H9 (cell line): ENCODE measurements around the gene ZNF865. TPM values are rescaled to one million over a fixed set of nuclear protein-coding genes. Genes with fewer than 3 reads are reported as not detected.

Experiments
- DNase-seq: peaks from one replicate; pipeline ENCODE4 v3.0.0-alpha.2; 2017
- H2AFZ ChIP-seq: one replicate; pipeline ENCODE4 v1.6.1; 2013; ENCODE audit warnings: mild to moderate bottlenecking, low read length, control low read depth, moderate library complexity
- H2AK5ac ChIP-seq: 2 replicates; pipeline ENCODE4 v1.6.1; 2013; ENCODE audit warnings: low read length, control low read depth, mixed read lengths; ENCODE audit not compliant: insufficient read length
- H2BK120ac ChIP-seq: one replicate; pipeline ENCODE4 v1.6.1; 2013; ENCODE audit warnings: low read depth, mild to moderate bottlenecking, low read length, control low read depth, inconsistent platforms; ENCODE audit not compliant: poor library complexity, severe bottlenecking
- H2BK12ac ChIP-seq: 2 replicates; pipeline ENCODE4 v1.6.1; 2013; ENCODE audit warnings: low read length, control low read depth, mixed read lengths, low read depth; ENCODE audit not compliant: insufficient read length
- H2BK15ac ChIP-seq: 2 replicates; pipeline ENCODE4 v1.6.1; 2013; ENCODE audit warnings: low read depth, low read length, control low read depth
- H2BK20ac ChIP-seq: one replicate; pipeline ENCODE4 v1.6.1; 2013; ENCODE audit warnings: low read depth, mild to moderate bottlenecking, low read length, control low read depth, inconsistent platforms; ENCODE audit not compliant: poor library complexity, severe bottlenecking
- H2BK5ac ChIP-seq: 2 replicates; pipeline ENCODE4 v1.6.1; 2013; ENCODE audit warnings: low read length, control low read depth, mixed read lengths; ENCODE audit not compliant: insufficient read length
- H3K14ac ChIP-seq: 2 replicates; pipeline ENCODE4 v1.6.1; 2013; ENCODE audit warnings: low read length, control low read depth; ENCODE audit not compliant: insufficient read depth
- H3K18ac ChIP-seq: 2 replicates; pipeline ENCODE4 v1.6.1; 2013; ENCODE audit warnings: low read depth, mild to moderate bottlenecking, mixed read lengths, low read length, control low read depth; ENCODE audit not compliant: insufficient read length
- H3K23ac ChIP-seq: 2 replicates; pipeline ENCODE4 v1.6.1; 2013; ENCODE audit warnings: low read length, control low read depth, mixed read lengths, low read depth; ENCODE audit not compliant: insufficient read length
- H3K23me2 ChIP-seq: 2 replicates; pipeline ENCODE4 v1.6.1; 2013; ENCODE audit warnings: low read depth, mild to moderate bottlenecking, mixed read lengths, low read length, control low read depth; ENCODE audit not compliant: insufficient read length, poor library complexity, severe bottlenecking
- H3K27ac ChIP-seq: 2 replicates; pipeline ENCODE4 v1.5.1; 2013; ENCODE audit warnings: low read length, control low read depth, mixed read lengths, low read depth; ENCODE audit not compliant: insufficient read length
- H3K27me3 ChIP-seq: 2 replicates; pipeline ENCODE4 v1.6.1; 2013; ENCODE audit warnings: low read length, control low read depth, inconsistent platforms; ENCODE audit not compliant: insufficient read depth
- H3K4ac ChIP-seq: 2 replicates; pipeline ENCODE4 v1.6.1; 2013; ENCODE audit warnings: low read depth, mild to moderate bottlenecking, control low read depth, inconsistent platforms, low read length, moderate library complexity
- H3K4me1 ChIP-seq: 2 replicates; pipeline ENCODE4 v1.6.1; 2013; ENCODE audit warnings: low read length, control low read depth, inconsistent platforms; ENCODE audit not compliant: insufficient read depth
- H3K4me2 ChIP-seq: 2 replicates; pipeline ENCODE4 v1.6.1; 2013; ENCODE audit warnings: low read length, control low read depth, mixed read lengths; ENCODE audit not compliant: insufficient read length, insufficient read depth
- H3K56ac ChIP-seq: 2 replicates; pipeline ENCODE4 v1.6.1; 2013; ENCODE audit warnings: low read depth, mild to moderate bottlenecking, mixed read lengths, low read length, control low read depth; ENCODE audit not compliant: insufficient read length
- H3K79me1 ChIP-seq: 2 replicates; pipeline ENCODE4 v1.6.1; 2013; ENCODE audit warnings: low read depth, mild to moderate bottlenecking, moderate library complexity, low read length, control low read depth, inconsistent platforms; ENCODE audit not compliant: insufficient read depth, poor library complexity, severe bottlenecking
- H3K79me2 ChIP-seq: 2 replicates; pipeline ENCODE4 v1.6.1; 2013; ENCODE audit warnings: low read length, control low read depth, inconsistent platforms; ENCODE audit not compliant: insufficient read depth
- H3K9ac ChIP-seq: 2 replicates; pipeline ENCODE4 v1.6.1; 2013; ENCODE audit warnings: low read length, control low read depth, mixed read lengths; ENCODE audit not compliant: insufficient read length; ENCODE audit errors: extremely low read depth
- H3K9me3 ChIP-seq: one replicate; pipeline ENCODE4 v1.6.1; 2013; ENCODE audit warnings: low read depth, low read length, inconsistent platforms; ENCODE audit not compliant: control insufficient read depth
- H3T11ph ChIP-seq: one replicate; pipeline ENCODE4 v1.6.1; 2013; ENCODE audit warnings: mild to moderate bottlenecking, low read length, control low read depth, inconsistent platforms
- H4K20me1 ChIP-seq: one replicate; pipeline ENCODE4 v1.6.1; 2013; ENCODE audit not compliant: control insufficient read depth, insufficient read length, insufficient read depth
- H4K5ac ChIP-seq: 2 replicates; pipeline ENCODE4 v1.6.1; 2013; ENCODE audit warnings: low read depth, mild to moderate bottlenecking, mixed read lengths, low read length, control low read depth; ENCODE audit not compliant: insufficient read length
- H4K8ac ChIP-seq: replicated peaks from 2 replicates; pipeline ENCODE4 v1.6.1; 2013; ENCODE audit warnings: low read length, control low read depth, mixed read lengths, low read depth; ENCODE audit not compliant: insufficient read length
- H4K91ac ChIP-seq: 2 replicates; pipeline ENCODE4 v1.6.1; 2013; ENCODE audit warnings: low read depth, mild to moderate bottlenecking, moderate library complexity, mixed read lengths, low read length, control low read depth; ENCODE audit not compliant: insufficient read length
- H3K27ac Mint-ChIP-seq, 3 experiments: 2 replicates in 2 of 3; 3 replicates in 1 of 3; pipeline ENCODE4 v1.8.0; 2020 to 2021; ENCODE audit warnings: mixed read lengths in 3 of 3, mild to moderate bottlenecking in 1 of 3, moderate library complexity in 1 of 3
- H3K27me3 Mint-ChIP-seq: 2 replicates; pipeline ENCODE4 v1.8.0; 2021; ENCODE audit warnings: low read depth, mild to moderate bottlenecking, moderate library complexity, mixed read lengths
- H3K36me3 Mint-ChIP-seq, 3 experiments: 2 replicates in 2 of 3; 3 replicates in 1 of 3; pipeline ENCODE4 v1.8.0; 2020 to 2021; ENCODE audit warnings: low read depth in 3 of 3, mixed read lengths in 3 of 3; ENCODE audit not compliant: insufficient read depth in 1 of 3
- H3K4me1 Mint-ChIP-seq, 2 experiments: 2 replicates each; pipeline ENCODE4 v1.8.0; 2020; ENCODE audit warnings: mixed read lengths in 2 of 2
- H3K4me3 Mint-ChIP-seq, 2 experiments: 2 replicates in 1 of 2; 3 replicates in 1 of 2; pipeline ENCODE4 v1.8.0; 2020 to 2021; ENCODE audit warnings: mild to moderate bottlenecking in 2 of 2, mixed read lengths in 2 of 2, moderate library complexity in 1 of 2
- H3K9me3 Mint-ChIP-seq, 2 experiments: 2 replicates in 1 of 2; 3 replicates in 1 of 2; pipeline ENCODE4 v1.8.0; 2020; ENCODE audit warnings: mild to moderate bottlenecking in 2 of 2, mixed read lengths in 2 of 2, moderate library complexity in 1 of 2
- WGBS: extraction: QIAGEN DNeasy Blood & Tissue Kit; methylation state at CpG from one replicate; pipeline ENCODE4 v1.1.7; 2013; ENCODE audit warnings: missing lambda C conversion rate, low lambda C conversion rate, mixed read lengths; ENCODE audit not compliant: insufficient read length; ENCODE audit errors: extremely low coverage; 5-methylcytosine and 5-hydroxymethylcytosine counted together
- total RNA-seq: library from RNA; stranded (reverse); gene quantifications from 2 replicates; pipeline ENCODE4 v1.2.1, GENCODE V29; 2021
- TF ChIP-seq, protein P1 (sequence below): fragments of 200-600 bp; sonication (generic); conservative IDR thresholded peaks from 3 replicates; pipeline ENCODE4 v1.8.0; 2021; ENCODE audit warnings: antibody characterized with exemption, mild to moderate bottlenecking

Gene ZNF865
- total RNA-seq, 1 experiment from 2014 or later = 14.3 TPM

DNA sequence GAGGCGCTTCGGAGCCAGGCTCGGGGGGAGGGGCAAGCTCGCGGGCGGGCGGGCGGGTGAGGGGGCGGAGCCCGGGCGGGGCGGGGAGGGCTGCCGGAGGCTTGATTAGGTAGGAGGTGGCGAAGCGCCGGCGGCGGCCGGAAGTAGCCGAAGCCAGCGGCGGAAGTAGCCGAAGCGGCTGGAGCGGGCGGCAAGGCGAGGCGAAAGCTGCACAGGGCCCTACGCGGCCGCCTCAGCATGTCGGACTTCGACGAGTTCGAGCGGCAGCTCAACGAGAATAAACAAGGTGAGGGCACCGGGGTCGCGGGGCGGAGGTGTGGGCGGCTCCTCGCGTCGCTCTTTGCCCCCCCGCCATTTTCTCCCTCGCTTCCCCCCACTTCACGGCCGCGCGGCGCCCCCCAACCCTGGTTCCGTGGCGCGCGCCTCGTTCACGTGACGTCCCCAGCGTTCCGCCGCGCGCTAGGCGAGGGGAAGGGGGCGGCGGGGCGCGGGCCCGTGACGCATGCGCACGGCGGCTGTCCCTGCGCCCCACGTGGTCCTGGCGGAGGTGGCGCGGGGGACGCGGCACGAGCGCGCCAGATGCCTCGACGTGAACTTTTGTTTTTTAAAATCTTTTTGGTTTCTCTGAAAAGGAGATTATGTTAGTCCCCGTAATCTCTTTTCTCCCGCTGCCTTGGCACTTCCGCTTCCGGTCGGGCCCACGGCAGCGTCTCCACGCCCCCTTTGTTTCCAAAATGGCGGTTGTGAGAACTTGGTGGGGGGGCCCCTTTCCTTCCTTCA, 49.6 kb downstream of the ZNF865 start, which contains the start of gene U2AF2:
Gene U2AF2 (plus strand): TSS at position 168 of the 780 bp plus-strand sequence. CDS start 70 bp downstream, at position 238.
- peak within 1 kb of the TSS; percentile 98 for H3K4me2 ChIP-seq
- H3K79me2 ChIP-seq = peaks cover 43% of the 10 kb centered on the region
- peaks cover 7% of the 10 kb centered on the region; the same call in 1 of the 2 replicates for H3K4me1 ChIP-seq
- peak within 1 kb of the TSS; percentile 84 for H3K27ac ChIP-seq
- peak within 1 kb of the TSS; percentile 14; the same call in 1 of the 2 replicates for H3K4ac ChIP-seq
- H2BK5ac ChIP-seq = peak within 1 kb of the TSS; percentile 82
- Mint-ChIP-seq H3K36me3 (peaks cover 14 to 58% (median 38%) of the 10 kb centered on the region in 3 experiments), H3K4me1 (peaks cover 27 to 35% of the 10 kb centered on the region in 2 experiments), H3K27ac (peak within 1 kb of the TSS; percentile 99 to 100 (median 100)), H3K9me3 (peaks cover 0 to 3% of the 10 kb centered on the region in 2 experiments; a peak in 3 of 5 replicates), H3K4me3 (peak within 1 kb of the TSS; percentile 93 to 94), H3K27me3 (no peaks in the 10 kb centered on the region; the same call in 1 of the 2 replicates)
- H4K91ac ChIP-seq = peak within 1 kb of the TSS; percentile 76
- DNase-seq = peak; percentile 95
- no peak within 1 kb of the TSS for H3K23ac ChIP-seq
- peak within 1 kb of the TSS; percentile 81 for H3T11ph ChIP-seq
- H2AFZ ChIP-seq = peak within 1 kb of the TSS; percentile 94
- peaks cover 22% of the 10 kb centered on the region for H3K23me2 ChIP-seq
- no peaks in the 10 kb centered on the region for H3K9me3 ChIP-seq
- peak within 1 kb of the TSS; percentile 99 for H3K14ac ChIP-seq
- no peak within 1 kb of the TSS; the same call in 1 of the 2 replicates for H2BK15ac ChIP-seq
- H2AK5ac ChIP-seq = no peak within 1 kb of the TSS
- no peak within 1 kb of the TSS for H2BK20ac ChIP-seq
- H2BK120ac ChIP-seq = peak within 1 kb of the TSS; percentile 79
- no peak within 1 kb of the TSS for H2BK12ac ChIP-seq
- H3K18ac ChIP-seq = peak within 1 kb of the TSS; percentile 98
- H3K9ac ChIP-seq = peak within 1 kb of the TSS; percentile 99
- WGBS = no CpG with 5 or more reads among the region's 95 CpGs
- TF ChIP-seq, protein P1, sequence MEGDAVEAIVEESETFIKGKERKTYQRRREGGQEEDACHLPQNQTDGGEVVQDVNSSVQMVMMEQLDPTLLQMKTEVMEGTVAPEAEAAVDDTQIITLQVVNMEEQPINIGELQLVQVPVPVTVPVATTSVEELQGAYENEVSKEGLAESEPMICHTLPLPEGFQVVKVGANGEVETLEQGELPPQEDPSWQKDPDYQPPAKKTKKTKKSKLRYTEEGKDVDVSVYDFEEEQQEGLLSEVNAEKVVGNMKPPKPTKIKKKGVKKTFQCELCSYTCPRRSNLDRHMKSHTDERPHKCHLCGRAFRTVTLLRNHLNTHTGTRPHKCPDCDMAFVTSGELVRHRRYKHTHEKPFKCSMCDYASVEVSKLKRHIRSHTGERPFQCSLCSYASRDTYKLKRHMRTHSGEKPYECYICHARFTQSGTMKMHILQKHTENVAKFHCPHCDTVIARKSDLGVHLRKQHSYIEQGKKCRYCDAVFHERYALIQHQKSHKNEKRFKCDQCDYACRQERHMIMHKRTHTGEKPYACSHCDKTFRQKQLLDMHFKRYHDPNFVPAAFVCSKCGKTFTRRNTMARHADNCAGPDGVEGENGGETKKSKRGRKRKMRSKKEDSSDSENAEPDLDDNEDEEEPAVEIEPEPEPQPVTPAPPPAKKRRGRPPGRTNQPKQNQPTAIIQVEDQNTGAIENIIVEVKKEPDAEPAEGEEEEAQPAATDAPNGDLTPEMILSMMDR = no peak
- H4K5ac ChIP-seq = peak within 1 kb of the TSS; percentile 86
- H3K27me3 ChIP-seq = no peaks in the 10 kb centered on the region
- peaks cover 5% of the 10 kb centered on the region for H4K20me1 ChIP-seq
- H4K8ac ChIP-seq = no peak within 1 kb of the TSS
- peak within 1 kb of the TSS; percentile 67 for H3K56ac ChIP-seq
- H3K79me1 ChIP-seq = no peaks in the 10 kb centered on the region
